ENCODE measurements around the gene SLC8A1.
"Not testable (repeated sequence)": the region's sequence is repeated elsewhere in the genome, so short reads cannot be mapped to it uniquely, and the experiment has no call there.

The SLC8A1 gene

GRCh38 chr2:40095000-40095399 is 356.9 kb downstream of the SLC8A1 start:
- DNase-seq: no peak

GRCh38 chr2:40094451-40094850 is 357.4 kb downstream of the SLC8A1 start:
- no peak for DNase-seq

- no peak for DNase-seq
Measured at GRCh38 chr2:40093021-40093675, 358.7 kb downstream of the SLC8A1 start.

- no peak for DNase-seq
Measured at GRCh38 chr2:40090044-40090443, 361.8 kb downstream of the SLC8A1 start.

- DNase-seq: no peak
Measured at GRCh38 chr2:40087927-40088326, 364.0 kb downstream of the SLC8A1 start.

GRCh38 chr2:40087434-40087833 is 364.5 kb downstream of the SLC8A1 start:
- no peak for DNase-seq

GRCh38 chr2:40085786-40086185 is 366.1 kb downstream of the SLC8A1 start:
- no peak for DNase-seq

GRCh38 chr2:40073336-40073735 is 378.6 kb downstream of the SLC8A1 start:
- DNase-seq: not testable (repeated sequence)

- DNase-seq: no peak
Measured at GRCh38 chr2:40072442-40073232, 379.3 kb downstream of the SLC8A1 start.

- no peak for DNase-seq
Measured at GRCh38 chr2:40062381-40062780, 389.5 kb downstream of the SLC8A1 start.

GRCh38 chr2:40049781-40050180 is 402.1 kb downstream of the SLC8A1 start:
- no peak for DNase-seq

- no peak for DNase-seq
Measured at GRCh38 chr2:40048506-40048905, 403.4 kb downstream of the SLC8A1 start.

- no peak for DNase-seq
Measured at GRCh38 chr2:40047406-40047805, 404.5 kb downstream of the SLC8A1 start.

All from CD4-positive, alpha-beta T cell treated with Interleukin-4 for 4 hours (primary cell).